ENCODE data around the gene ARL9.
"Not testable (repeated sequence)": the region's sequence is repeated elsewhere in the genome, so short reads cannot be mapped to it uniquely, and the experiment has no call there.

Gene ARL9

GRCh38 chr4:56505269-56506130 is at the start of gene ARL9:
Gene ARL9, plus strand, starts transcription at chr4:56505791. Its CDS starts 72 bp downstream, at chr4:56505863.
- peak; percentile 63 for DNase-seq

- DNase-seq: no peak
Measured at GRCh38 chr4:56460085-56460484, 45.5 kb upstream of the ARL9 start.

- no peak for DNase-seq
Measured at GRCh38 chr4:56462157-56462556, 43.4 kb upstream of the ARL9 start.

GRCh38 chr4:56463711-56464110 is 41.9 kb upstream of the ARL9 start:
- DNase-seq: no peak

- DNase-seq: no peak
Measured at GRCh38 chr4:56464581-56464980, 41.0 kb upstream of the ARL9 start.

- no peak for DNase-seq
Measured at GRCh38 chr4:56465599-56466295, 39.8 kb upstream of the ARL9 start.

GRCh38 chr4:56466296-56466761 is 39.3 kb upstream of the ARL9 start:
- not testable (repeated sequence) for DNase-seq

GRCh38 chr4:56466910-56467283 is 38.7 kb upstream of the ARL9 start:
- DNase-seq: no peak

- DNase-seq: peak; percentile 92
Measured at GRCh38 chr4:56467284-56468096, 38.1 kb upstream of the ARL9 start, which contains the start of gene SRP72. Gene SRP72, plus strand, starts transcription at chr4:56467617. Its CDS starts 19 bp downstream, at chr4:56467636.

GRCh38 chr4:56468097-56468422 is 37.5 kb upstream of the ARL9 start:
- DNase-seq: peak; percentile 49

GRCh38 chr4:56469489-56470210 is 35.9 kb upstream of the ARL9 start:
- no peak for DNase-seq

GRCh38 chr4:56475917-56476316 is 29.7 kb upstream of the ARL9 start:
- DNase-seq: no peak

GRCh38 chr4:56477192-56477702 is 28.3 kb upstream of the ARL9 start:
- no peak for DNase-seq

GRCh38 chr4:56480691-56481090 is 24.9 kb upstream of the ARL9 start:
- no peak for DNase-seq

GRCh38 chr4:56496241-56496640 is 9.3 kb upstream of the ARL9 start:
- no peak for DNase-seq

- no peak for DNase-seq
Measured at GRCh38 chr4:56511098-56511497, 5.5 kb downstream of the ARL9 start.

- DNase-seq: no peak
Measured at GRCh38 chr4:56512166-56512565, 6.6 kb downstream of the ARL9 start.

GRCh38 chr4:56513517-56513916 is 7.9 kb downstream of the ARL9 start:
- no peak for DNase-seq

- peak; percentile 80 for DNase-seq
Measured at GRCh38 chr4:56530269-56531148, 24.9 kb downstream of the ARL9 start.

GRCh38 chr4:56531149-56531770 is 25.7 kb downstream of the ARL9 start:
- DNase-seq: no peak

GRCh38 chr4:56531823-56532222 is 26.2 kb downstream of the ARL9 start:
- no peak for DNase-seq

Measured in activated naive CD4-positive, alpha-beta T cell treated with Interleukin-2 at 50 U/mL for 16 hours (primary cell).